IPS-NIHi7 (cell line): ENCODE data around the gene MYH3.

Source experiments
- DNase-seq: peaks from one replicate; pipeline ENCODE4 v3.0.0; 2012; ENCODE audit warnings: mixed read lengths; ENCODE audit errors: extremely low spot score

Gene MYH3

DNA sequence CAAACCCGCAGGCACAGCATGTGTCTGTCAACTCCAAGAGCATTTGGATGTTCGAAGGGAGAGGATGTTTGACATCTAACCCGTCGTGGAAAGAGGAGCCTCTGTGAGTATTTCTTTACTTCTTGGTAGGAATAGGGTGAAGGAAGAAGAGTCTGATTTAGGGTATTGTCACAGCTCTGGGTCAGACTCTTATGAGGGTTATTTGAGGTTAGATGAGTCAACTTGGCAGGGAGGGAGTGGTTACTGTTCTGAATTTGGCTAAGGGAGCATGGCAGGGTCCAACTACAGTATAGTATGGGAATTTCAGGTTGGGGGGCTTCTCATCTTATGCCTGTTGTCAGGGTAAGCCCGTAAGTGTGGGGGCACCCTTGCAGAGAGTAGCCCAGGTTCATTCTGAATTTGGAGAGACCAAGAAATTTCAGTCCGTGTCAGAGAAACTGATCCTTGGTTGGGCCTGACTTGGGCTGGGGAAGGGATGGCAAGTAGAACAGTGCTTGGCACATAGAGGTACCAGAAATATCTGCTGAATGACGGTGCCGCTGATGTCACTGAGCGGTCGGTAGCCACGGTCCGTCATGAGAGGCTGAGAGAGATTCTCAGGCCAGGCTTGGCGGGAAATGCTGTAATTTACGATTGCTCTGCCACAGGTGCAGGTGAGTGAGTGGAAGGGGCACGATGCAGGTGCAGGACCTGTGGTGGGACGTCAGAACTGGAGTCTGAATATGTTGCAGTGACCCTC lies 43.2 kb downstream of the MYH3 start:
- no peak for DNase-seq

DNA sequence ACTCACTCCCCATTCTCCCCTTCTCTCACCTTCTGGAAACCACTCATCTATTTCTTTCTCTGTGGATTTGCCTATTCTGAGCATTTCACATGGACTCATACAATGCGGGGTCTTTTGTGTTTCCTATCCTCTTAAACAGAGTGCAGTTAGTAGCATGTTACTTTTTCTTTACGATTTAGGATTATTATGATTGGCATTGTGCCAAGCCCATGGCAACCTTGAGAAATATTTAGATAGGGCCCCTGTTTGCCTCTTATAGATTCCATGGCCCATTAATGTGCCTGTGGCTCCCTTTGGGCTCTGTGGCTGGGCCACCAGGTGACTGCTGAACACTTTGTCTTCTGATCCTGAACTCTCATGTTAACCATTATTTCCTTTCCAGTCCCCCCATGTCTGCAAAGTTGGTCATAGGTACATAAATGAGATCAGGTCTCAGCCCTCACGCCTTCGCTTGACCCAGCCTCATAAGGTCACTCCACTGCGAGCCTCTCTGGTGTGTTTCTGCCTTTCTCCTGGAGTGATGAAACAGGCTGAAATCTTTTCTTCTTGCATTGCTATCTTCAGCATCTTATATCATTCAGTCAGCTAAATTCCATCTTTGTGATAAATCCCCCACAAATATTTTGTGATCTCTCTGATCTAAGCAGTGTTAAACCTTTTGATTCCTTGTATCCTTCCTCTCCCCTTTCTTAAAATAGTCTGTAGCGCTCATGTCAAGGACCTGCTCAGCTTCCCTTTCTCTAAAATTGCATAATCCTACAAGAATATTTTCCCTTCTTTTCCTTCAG lies 44.0 kb downstream of the MYH3 start:
- no peak for DNase-seq

DNA sequence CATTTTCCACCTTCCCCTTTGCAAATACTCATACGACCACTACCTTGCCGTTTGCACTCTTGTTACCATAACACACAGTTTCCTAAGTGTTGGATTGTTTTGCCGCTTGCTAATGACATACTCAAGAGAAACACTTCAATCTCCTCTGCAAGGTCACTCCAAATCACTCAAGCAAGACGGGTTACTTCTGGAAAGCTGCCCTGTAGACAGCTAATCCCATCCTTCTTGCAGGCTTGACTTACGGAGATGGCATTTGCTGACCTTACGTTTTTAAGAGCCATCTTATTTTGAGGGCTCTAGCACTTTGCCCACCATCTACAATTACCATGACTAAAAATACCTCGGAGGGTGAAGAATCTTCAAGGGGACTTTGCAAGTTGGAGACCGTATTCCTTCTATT lies 46.2 kb downstream of the MYH3 start:
- DNase-seq, result no peak

DNA sequence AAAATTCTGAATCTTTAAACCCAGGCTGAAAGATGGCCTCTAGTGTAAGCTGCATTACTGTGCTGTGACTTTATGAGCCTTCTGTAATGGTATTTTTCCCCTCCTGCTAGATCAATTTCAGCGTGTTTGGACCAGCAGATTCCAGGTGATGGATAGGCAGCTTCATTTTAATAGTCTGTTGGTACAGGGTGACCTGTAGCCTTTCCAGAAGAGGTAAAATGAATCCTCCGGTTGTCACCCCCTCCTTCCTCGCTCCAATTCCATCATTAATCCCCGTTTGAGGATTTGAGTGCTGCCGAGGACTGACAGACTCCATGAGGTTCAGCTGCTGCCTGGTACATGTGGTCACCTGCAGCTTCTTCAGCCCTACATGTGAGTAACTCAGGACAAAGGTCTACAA lies 48.9 kb downstream of the MYH3 start:
- no peak for DNase-seq

DNA sequence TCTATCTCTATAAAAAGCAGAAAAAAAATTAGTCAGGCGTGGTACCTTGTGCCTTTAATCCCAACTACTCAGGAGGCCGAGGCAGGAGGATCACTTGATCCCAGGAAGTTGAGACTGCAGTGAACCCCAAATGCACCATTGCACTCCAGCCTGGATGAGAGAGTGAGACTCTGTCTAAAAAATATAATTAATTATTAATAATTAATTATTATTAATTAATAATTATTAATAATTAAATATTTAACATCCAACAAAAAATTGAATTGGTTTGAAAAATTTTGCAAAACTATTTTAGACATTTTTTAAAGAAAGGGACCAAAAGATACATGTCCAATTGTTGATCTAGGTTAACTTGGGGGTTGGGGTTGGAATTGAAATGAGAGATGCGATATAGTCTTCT lies 51.0 kb downstream of the MYH3 start:
- no peak for DNase-seq

DNA sequence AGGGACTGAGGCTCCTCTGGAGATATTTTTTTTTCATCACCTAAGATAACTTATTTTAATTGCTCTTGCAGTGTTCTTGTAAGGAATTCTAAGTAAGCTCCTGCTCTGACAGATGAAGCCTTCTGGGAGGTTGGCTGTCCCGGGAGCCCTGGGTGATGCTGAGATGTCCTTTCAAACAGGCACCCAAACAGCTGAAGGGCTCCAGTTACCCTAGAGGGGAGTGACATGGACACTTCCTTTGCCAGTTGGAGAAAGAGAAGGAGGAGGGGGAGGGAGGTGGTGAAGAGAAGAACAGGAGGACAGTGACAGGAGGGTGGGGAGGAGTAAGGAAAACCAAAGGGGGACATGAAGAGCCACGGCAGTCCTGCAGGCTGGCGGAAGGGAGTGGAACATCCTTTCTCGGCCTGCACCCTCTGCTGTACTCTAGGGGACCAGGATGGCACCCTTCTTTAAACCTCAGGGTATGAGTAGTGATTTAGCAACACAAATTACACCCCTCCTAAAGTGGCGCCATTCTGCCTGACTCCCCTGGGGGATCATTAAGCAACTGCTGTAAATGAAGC lies 51.8 kb downstream of the MYH3 start:
- no peak for DNase-seq

DNA sequence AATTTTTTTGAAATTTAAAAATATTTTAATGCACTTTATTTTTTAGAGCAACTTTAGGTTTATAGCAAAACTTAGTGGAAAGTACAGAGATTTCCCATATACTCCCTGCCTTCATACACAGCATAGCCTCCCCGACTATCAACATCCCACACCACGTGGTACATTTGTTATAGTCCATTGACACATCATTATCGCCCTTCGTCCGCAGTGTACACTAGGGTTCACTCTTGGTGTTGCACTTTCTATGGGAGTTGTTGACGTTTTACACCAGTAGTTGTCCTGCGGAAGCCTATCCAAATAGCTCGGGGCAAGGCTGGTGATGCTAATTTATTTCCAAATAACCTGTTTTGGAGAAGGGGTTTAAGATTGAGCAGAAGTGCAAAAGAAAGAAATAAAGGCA lies 52.6 kb downstream of the MYH3 start:
- no peak for DNase-seq

DNA sequence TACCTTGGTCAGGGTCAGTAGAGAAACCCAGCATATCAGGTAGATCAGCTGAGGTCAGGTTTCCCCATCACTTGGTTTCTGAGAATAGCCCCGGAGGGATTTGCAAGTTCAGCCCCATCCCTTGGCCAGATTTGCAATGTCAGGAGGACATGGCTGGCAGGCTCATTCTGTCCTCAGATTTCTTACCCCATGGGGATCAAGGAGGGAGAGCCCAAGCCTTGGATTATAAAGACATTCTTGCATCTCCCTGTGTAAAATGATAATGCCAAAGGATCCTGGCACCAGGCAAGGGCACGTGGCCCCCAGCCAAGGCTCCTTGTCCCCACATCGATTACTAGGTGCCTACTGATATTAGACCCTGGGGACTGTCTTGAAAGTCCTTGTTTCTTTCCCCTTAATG lies 53.2 kb downstream of the MYH3 start:
- DNase-seq, result no peak

DNA sequence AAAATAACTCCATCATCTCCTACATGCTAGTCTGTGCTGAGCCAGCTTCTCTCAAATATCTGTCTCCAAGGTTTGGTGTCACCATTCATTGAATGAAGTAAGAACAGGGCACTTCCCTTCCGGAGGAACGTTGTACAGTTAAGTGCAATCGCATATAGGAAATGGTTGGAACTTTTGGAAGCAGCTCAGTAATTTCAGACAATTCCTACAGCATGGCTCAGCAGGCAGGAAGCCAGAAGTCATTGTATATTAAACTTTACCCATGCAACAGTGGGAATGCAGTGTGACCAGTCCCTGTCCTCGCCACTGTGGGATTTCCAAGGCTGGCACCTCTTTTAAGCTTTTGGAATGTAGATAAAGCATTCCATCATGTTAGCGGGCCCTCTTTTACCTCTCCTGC lies 56.5 kb downstream of the MYH3 start:
- no peak for DNase-seq

DNA sequence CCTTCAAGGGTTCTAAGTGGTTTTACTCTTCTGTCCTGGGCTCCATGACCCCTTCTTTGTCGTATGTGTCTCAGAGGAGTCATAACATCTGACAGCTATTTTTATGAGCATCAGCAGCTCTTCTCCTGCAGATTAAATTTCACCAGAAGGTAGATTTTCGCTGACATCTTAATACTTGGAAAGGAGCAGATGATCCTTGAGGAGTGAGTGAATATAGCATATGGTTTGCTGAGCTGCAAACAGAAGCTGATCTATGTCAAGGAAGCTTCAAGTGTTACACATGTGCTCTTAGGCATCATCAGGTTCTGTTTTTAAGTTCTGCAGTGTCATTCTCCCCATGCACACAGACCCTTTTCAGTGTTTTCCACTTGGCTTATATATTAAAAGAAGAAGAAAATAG lies 58.5 kb downstream of the MYH3 start:
- DNase-seq, result no peak

DNA sequence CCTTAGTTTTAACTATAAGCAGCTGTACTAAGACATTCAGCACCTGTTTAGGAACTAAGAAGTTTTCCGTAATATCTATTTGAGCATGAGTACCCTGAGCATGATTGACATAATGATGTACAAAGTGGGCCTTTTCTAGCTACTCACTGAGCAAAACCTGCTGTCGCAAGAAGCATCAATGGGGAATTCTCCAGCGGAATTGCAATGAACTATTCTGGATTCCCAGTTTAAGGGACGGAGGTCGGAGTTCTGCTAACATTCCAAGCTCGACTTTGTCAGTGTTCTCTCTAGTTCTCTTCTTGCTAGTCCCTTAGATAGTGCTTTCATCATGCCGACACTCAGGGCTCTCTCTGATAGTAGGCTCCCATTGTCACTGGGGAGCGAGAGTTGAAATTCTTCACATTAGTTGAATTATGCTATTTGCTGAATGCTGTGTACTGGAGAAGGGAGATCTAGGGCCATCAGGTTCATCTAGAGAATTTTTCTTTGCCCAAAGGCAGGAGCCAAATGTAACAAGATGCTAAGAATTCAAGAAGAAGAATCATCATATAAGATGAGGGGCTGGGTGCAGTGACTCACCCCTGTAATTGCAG lies 67.5 kb downstream of the MYH3 start:
- no peak for DNase-seq

DNA sequence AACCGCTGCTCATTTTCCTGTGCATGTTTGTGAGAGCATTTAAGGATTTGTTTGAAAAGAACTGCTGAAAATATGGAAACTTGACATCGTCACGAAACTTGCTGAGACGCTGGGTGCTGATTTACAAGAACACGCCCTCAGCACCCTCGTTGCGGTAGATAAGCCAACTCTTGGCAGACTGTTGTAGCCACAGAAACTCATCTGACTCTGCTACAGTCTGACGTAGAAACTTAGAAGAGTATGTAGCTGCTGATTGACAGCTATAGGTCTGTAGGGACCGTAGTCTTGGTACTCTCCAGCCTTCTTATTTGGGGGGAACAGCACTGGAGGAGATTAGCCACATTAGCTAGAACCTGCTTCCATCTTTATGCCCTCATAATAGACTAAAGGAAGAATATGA lies 71.6 kb downstream of the MYH3 start:
- DNase-seq, result no peak

DNA sequence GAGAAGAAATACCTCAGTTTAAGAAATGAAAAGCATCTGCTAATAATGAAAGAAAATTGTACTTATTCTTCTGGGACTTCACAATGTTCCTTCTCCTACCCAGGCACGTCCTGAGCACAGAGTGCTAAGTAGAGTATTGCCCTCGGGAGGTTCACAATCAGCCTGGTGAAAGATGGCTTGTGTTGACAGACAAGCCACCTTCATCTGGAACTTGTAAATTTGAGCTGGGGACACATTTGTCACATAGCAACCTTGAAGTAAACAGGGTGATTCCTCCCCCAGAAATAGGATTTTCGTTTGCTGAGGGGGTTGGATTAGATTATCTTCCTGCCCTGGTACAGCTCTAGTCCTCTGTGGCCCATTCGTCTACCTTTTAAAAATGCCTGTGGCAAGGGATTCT lies 73.3 kb downstream of the MYH3 start:
- no peak for DNase-seq

DNA sequence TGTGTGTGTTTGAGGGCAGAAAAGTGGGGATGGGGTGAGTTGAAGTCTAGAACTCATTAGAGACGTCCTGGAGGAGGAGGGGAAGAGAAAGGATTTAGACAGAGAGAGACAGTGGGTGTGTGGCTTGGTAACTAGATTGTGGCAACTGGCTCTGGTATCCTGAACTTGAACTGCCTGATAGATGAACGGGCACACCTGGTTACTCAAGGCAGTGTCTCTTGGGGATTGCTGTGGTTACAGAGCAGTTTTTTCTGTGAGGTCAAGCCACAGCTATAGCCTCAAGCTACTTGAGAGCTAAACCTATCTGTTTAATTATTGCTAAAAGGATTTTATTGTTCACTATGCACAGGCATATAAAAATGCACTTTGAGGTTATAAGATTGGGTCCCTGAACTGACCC lies 77.8 kb downstream of the MYH3 start:
- DNase-seq, result no peak
